GM12891 (cell line): Measurements from ENCODE around the gene TIGIT.

ENCODE experiments used
- POLR2A ChIP-seq: IDR thresholded peaks from 2 replicates; pipeline ENCODE4 v1.6.1; 2011; ENCODE audit warnings: low read depth, low read length, control low read depth
- POU2F2 ChIP-seq: IDR thresholded peaks from 2 replicates; pipeline ENCODE4 v1.6.1; 2011; ENCODE audit warnings: low read depth, mild to moderate bottlenecking, control low read depth, low read length, moderate library complexity
- TAF1 ChIP-seq: IDR thresholded peaks from 2 replicates; pipeline ENCODE4 v1.6.1; 2011; ENCODE audit warnings: low read depth, low read length, control low read depth

DNA sequence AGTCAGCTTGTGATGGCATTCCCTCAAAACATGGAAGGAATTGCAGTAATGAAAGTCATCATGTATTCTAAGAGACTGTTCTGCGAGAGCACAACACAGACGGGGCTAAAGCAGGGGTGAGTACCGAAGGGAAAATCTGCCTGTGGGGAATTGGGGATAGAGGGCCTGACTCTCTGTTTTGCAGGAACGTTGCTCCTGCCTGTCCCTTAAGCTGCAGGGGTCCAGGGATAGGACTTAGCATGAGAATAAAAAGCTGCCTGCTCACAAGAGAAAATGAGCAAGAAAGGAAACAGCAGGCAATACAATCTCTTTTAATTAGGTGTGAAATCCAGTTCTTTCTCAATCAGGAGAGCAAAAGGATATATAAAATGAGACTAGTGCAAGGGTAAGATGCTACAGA lies 62.2 kb downstream of the TIGIT start:
- no peak for TF ChIP-seq POU2F2
- no peak for TF ChIP-seq TAF1
- no peak for TF ChIP-seq POLR2A
